PFSK-1 (cell line): ENCODE results near the gene SMCO3.

ENCODE experiments used
- POLR2AphosphoS5 ChIP-seq: IDR thresholded peaks from 2 replicates; pipeline ENCODE4 v1.6.1; 2012; ENCODE audit warnings: low read depth, mild to moderate bottlenecking, control low read depth, low read length, moderate library complexity
- SIN3A ChIP-seq: IDR thresholded peaks from 2 replicates; pipeline ENCODE4 v1.6.1; 2012; ENCODE audit warnings: mild to moderate bottlenecking, low read length, moderate library complexity, borderline replicate concordance; ENCODE audit not compliant: insufficient read depth
- TAF1 ChIP-seq: IDR thresholded peaks from 2 replicates; pipeline ENCODE4 v1.6.1; 2012; ENCODE audit warnings: low read length, control low read depth, borderline replicate concordance; ENCODE audit not compliant: insufficient read depth
- TF ChIP-seq, protein P1 (sequence below), 2 experiments: IDR thresholded peaks; 2 replicates each; pipeline versions ENCODE4 v1.6.1 to v1.8.0; 2011 to 2012; ENCODE audit warnings: low read depth in 2 of 2, low read length in 2 of 2, control low read depth in 1 of 2, inconsistent platforms in 1 of 2, mild to moderate bottlenecking in 1 of 2, moderate library complexity in 1 of 2; ENCODE audit not compliant: insufficient read depth in 1 of 2

- TF ChIP-seq POLR2AphosphoS5 (no peak), TAF1 (no peak), SIN3A (no peak)
- TF ChIP-seq, protein P1, sequence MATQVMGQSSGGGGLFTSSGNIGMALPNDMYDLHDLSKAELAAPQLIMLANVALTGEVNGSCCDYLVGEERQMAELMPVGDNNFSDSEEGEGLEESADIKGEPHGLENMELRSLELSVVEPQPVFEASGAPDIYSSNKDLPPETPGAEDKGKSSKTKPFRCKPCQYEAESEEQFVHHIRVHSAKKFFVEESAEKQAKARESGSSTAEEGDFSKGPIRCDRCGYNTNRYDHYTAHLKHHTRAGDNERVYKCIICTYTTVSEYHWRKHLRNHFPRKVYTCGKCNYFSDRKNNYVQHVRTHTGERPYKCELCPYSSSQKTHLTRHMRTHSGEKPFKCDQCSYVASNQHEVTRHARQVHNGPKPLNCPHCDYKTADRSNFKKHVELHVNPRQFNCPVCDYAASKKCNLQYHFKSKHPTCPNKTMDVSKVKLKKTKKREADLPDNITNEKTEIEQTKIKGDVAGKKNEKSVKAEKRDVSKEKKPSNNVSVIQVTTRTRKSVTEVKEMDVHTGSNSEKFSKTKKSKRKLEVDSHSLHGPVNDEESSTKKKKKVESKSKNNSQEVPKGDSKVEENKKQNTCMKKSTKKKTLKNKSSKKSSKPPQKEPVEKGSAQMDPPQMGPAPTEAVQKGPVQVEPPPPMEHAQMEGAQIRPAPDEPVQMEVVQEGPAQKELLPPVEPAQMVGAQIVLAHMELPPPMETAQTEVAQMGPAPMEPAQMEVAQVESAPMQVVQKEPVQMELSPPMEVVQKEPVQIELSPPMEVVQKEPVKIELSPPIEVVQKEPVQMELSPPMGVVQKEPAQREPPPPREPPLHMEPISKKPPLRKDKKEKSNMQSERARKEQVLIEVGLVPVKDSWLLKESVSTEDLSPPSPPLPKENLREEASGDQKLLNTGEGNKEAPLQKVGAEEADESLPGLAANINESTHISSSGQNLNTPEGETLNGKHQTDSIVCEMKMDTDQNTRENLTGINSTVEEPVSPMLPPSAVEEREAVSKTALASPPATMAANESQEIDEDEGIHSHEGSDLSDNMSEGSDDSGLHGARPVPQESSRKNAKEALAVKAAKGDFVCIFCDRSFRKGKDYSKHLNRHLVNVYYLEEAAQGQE (IDR thresholded peaks at IDR 0.05; ENCODE audit: insufficient read depth in 1 of 2, low read depth in 2 of 2, low read length in 2 of 2), result no peak
These were observed 2.5 kb downstream of the SMCO3 start for GRCh38 chr12:14811486-14811885.
